M059J (cell line): ENCODE results near the gene RASGRF2. TPM values are rescaled to one million over a fixed set of nuclear protein-coding genes. Genes with fewer than 3 reads are reported as not detected.

Experiments
- DNase-seq: peaks from one replicate; pipeline ENCODE4 v3.0.0-alpha.2; 2012; ENCODE audit warnings: low read depth
- total RNA-seq: library from RNA; depleted of rRNA; stranded (reverse); fragments of >200 nt; shearing (Covaris generic); gene quantifications from 2 replicates; pipeline ENCODE4 v1.2.3, GENCODE V29; 2014

Gene RASGRF2
- total RNA-seq, 1 experiment from 2014 or later = 2.3 TPM

- no peak for DNase-seq
Measured at GRCh38 chr5:81136557-81136956, 176.4 kb downstream of the RASGRF2 start.

- no peak for DNase-seq
Measured at GRCh38 chr5:81137833-81138232, 177.7 kb downstream of the RASGRF2 start.

GRCh38 chr5:81140441-81140840, 180.3 kb downstream of the RASGRF2 start:
- DNase-seq = no peak

GRCh38 chr5:81140943-81141342, 180.8 kb downstream of the RASGRF2 start:
- DNase-seq = peak; percentile 40

GRCh38 chr5:81142108-81142507, 181.9 kb downstream of the RASGRF2 start:
- DNase-seq = no peak

- DNase-seq = no peak
Measured at GRCh38 chr5:81145329-81145935, 185.3 kb downstream of the RASGRF2 start.

- no peak for DNase-seq
Measured at GRCh38 chr5:81146031-81146430, 185.9 kb downstream of the RASGRF2 start.

- no peak for DNase-seq
Measured at GRCh38 chr5:81147011-81147885, 187.1 kb downstream of the RASGRF2 start.

GRCh38 chr5:81147886-81148571, 187.9 kb downstream of the RASGRF2 start:
- DNase-seq = no peak

- peak; percentile 21 for DNase-seq
Measured at GRCh38 chr5:81151546-81151945, 191.4 kb downstream of the RASGRF2 start.

GRCh38 chr5:81154725-81155124, 194.6 kb downstream of the RASGRF2 start:
- DNase-seq = no peak

GRCh38 chr5:81156732-81157131, 196.6 kb downstream of the RASGRF2 start:
- DNase-seq = no peak

- DNase-seq = no peak
Measured at GRCh38 chr5:81161012-81161601, 200.9 kb downstream of the RASGRF2 start.

- no peak for DNase-seq
Measured at GRCh38 chr5:81162501-81162900, 202.3 kb downstream of the RASGRF2 start.

GRCh38 chr5:81163651-81164050, 203.5 kb downstream of the RASGRF2 start:
- peak; percentile 2 for DNase-seq

- peak; percentile 39 for DNase-seq
Measured at GRCh38 chr5:81164476-81164875, 204.3 kb downstream of the RASGRF2 start.

GRCh38 chr5:81164936-81165335, 204.8 kb downstream of the RASGRF2 start:
- peak; percentile 85 for DNase-seq

- DNase-seq = peak; percentile 84
Measured at GRCh38 chr5:81165493-81166119, 205.4 kb downstream of the RASGRF2 start.

GRCh38 chr5:81166430-81166829, 206.3 kb downstream of the RASGRF2 start:
- DNase-seq = no peak

GRCh38 chr5:81167078-81167477, 206.9 kb downstream of the RASGRF2 start:
- DNase-seq = no peak

- DNase-seq = no peak
Measured at GRCh38 chr5:81167544-81167943, 207.4 kb downstream of the RASGRF2 start.

- no peak for DNase-seq
Measured at GRCh38 chr5:81169924-81170323, 209.8 kb downstream of the RASGRF2 start.
